Muscle of arm (tissue), 12 donors: ENCODE data around the gene ELP4. TPM values are rescaled to one million over a fixed set of nuclear protein-coding genes. Genes with fewer than 3 reads are reported as not detected.
"Not testable (repeated sequence)": the region's sequence is repeated elsewhere in the genome, so short reads cannot be mapped to it uniquely, and the experiment has no call there.

Experiments
- DNase-seq: peaks from one replicate; pipeline ENCODE4 v3.0.0-alpha.2; 2013
- polyA plus RNA-seq, 12 donors: library from polyadenylated mRNA; unstranded; fragments of 120-200 nt; gene quantifications; one replicate each; pipeline ENCODE4 v1.2.1, GENCODE V29; 2013; ENCODE audit not compliant: insufficient read length in 12 of 12

ELP4 gene
- polyA plus RNA-seq, 12 donors: 14.5 to 21.7 (median 18.2) TPM; not detected in 1

DNA sequence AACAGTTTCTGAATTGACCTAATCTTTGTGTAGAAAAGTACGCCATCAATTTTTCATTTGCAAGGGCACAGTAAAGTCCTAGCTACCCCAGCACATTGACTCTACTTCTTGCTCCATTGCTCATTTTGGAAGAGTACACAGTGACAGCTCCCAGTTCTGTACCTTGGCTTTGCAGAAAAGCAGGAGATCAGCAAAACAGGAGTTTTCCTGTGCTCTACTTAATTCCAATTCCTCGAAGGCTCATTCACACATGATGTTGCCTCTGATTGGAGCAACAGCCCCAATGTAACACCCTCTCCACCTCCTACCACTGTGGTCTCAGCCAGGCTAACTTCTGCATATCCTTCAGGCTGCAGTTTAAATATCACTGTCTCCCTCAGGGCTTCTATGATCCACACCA lies 182.9 kb downstream of the ELP4 start:
- no peak for DNase-seq

DNA sequence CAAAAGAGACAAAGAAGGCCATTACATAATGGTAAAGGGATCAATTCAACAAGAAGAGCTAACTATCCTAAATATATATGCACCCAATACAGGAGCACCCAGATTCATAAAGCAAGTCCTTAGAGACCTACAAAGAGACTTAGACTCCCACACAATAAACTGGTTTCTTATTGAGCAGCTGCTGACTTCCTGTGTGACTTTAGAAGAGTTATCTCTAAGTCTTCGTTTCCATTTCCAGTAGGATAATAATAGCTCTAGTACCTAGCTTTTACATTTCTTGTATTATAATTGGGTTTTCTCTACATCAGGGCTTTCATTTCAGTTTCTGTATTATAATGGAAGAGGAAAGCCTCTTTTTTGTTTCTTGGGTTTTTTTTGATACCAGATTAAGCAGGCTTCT lies 187.5 kb downstream of the ELP4 start:
- not testable (repeated sequence) for DNase-seq

- no peak for DNase-seq
Measured at GRCh38 chr11:31699066-31699465, 189.5 kb downstream of the ELP4 start.

DNA sequence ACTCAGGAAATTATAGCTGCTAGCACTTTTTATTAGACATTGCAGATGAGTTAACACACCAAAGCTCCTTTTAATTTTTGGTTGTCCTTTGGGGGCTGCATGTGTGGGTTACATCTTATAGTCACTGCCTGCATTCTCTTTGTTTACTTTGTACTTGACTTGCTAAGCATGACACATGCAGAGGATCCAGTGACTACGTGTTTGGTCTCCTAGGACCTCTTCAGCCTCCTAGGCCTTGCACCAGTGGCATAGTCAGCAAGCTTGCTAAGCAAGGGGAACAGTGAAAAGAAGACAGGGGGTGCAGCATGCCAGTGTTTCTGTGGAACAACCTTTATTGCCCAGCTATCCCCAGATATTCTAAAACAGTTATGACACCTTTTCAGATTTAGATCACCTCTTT lies 193.4 kb downstream of the ELP4 start:
- DNase-seq: no peak

DNA sequence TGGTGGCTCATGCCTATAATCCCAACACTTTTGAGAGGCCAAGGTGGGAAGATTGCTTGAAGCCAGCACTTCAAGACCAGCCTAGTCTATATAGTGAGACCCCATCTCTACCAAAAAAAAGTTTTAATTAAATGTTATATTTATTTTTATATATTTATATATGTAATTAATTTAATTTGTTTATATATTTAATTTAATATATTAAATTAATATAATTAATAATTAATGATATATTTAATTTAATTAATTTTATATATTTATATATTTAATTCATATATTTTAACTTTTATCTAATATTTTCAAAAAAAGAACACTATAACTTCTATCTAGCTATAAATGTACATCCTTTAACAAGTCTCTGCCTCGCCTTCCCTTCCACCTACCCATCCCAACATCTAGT lies 196.8 kb downstream of the ELP4 start:
- DNase-seq: no peak

- DNase-seq: no peak
Measured at GRCh38 chr11:31711137-31711536, 201.6 kb downstream of the ELP4 start.

DNA sequence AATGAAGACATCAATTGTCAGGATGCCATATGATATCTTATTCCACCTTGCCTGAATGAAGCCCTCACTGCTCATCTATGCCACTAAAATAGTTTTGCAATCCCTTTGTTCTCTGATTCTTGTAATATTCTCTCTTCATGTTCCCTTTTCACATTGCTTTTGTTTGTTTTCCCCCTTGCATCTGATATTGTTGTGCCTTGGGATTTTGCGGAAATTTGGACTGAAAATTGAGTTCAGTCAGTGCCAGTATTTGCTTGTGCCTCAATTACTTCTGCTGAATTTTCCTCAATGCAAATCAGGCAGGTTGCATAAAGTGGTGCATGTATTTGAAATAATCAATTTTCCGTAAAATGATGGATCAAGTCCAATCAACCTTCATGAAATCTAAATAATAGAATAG lies 203.3 kb downstream of the ELP4 start:
- no peak for DNase-seq

GRCh38 chr11:31714840-31715239 lies 205.3 kb downstream of the ELP4 start:
- DNase-seq: no peak

DNA sequence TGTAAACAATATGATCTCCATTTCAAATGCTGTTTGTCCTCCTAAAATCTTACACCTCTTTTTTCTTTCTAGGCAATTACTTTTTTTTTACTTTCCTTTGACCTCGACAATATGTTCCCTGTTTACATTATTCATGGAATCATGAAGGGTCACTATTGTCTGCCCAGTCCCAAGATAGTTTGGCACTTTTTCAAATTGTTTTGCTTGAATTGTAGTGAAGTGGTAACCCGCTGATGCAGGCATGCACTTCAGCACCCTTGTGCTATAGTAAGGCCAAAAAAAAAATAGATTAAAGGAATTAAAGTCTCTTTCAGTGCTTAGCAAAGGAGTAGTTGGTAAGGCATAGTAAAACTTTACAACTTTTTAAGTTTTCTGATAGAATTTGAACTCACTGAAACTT lies 210.7 kb downstream of the ELP4 start:
- no peak for DNase-seq

DNA sequence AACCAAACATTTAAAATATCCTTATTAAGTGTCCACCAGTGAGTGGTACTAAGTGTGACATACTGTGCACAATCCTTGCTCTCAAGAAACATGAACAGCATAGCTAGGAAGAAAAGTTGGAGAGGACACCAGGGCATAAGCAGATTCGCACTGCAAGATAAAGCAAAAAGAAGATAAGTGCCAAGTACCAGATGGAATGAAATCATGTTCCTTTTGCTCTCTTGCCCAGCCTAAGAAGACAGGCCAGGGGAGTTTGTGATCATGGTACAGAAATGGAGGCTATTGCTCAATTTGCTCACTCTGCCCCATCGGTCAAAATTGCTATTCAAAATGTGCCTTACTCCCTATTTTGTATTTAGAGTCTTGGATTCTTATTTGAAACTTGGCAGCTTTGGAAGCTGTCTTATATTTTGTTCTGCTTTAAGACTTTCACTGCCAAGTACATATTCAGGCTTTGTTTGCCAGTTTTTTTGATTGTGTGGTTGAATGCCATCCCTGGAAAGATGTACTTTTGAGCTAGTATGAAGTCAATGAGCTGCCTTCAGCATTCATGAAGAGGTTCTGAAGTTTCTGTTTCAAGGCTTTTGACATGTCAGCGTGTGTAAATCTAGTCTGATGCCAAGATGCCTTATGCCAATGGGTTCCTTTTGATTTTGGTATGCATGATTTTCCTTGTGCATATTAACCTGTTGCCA lies 211.3 kb downstream of the ELP4 start:
- DNase-seq: no peak

DNA sequence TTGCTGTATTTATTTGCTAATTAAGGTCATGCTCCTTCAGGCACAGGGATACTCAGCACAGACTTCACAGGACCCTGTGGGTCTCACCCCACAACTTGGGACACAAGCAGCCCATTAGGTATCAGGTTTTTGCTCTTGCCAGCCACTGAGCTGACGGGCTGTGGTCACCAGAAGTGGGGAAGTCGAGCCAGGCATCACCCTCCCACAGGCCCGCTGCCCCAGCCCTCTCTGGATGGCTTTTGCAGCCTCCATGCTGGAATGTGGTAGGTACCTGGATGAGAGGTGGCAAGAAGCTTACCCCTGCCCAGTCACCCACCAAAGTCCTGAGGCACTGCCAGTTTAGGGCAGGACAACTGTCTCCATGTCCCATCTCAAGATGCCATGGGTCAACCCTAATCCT lies 213.2 kb downstream of the ELP4 start:
- no peak for DNase-seq

- no peak for DNase-seq
Measured at GRCh38 chr11:31725176-31725575, 215.6 kb downstream of the ELP4 start.

- no peak for DNase-seq
Measured at GRCh38 chr11:31728432-31728831, 218.9 kb downstream of the ELP4 start.

DNA sequence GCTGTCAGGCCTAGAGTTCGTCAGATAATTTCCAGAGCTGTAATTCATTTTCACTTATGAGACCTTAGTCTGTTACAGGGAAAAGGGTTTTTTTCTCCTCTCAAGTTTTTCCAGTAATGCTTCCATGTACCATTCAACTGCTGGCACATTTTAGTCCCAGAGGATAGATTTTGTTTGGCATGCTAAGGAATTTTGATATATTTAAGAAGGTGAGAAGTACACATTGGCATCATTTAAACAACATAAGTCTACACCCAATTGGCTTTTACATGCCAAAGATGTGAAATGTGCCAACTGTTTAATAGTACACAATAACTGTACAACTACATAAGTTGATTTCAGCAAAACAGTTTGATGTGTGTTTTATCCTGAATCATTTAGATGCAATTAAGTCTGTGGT lies 230.6 kb downstream of the ELP4 start:
- no peak for DNase-seq

DNA sequence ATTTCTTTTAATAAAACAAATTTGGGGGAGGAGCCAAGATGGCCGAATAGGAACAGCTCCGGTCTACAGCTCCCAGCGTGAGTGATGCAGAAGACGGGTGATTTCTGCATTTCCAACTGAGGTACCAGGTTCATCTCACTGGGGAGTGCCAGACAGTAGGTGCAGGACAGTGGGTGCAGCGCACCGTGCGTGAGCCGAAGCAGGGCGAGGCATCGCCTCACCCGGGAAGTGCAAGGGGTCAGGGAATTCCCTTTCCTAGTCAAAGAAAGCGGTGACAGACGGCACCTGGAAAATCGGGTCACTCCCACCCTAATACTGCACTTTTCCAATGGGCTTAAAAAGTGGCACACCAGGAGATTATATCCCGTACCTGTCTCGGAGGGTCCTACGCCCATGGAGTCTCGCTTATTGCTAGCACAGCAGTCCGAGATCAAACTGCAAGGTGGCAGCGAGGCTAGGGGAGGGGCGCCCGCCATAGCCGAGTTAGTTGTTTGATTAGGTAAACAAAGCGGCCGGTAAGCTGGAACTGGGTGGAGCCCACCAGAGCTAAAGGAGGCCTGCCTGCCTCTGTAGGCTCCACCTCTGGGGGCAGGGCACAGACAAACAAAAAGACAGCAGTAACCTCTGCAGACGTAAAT lies 231.3 kb downstream of the ELP4 start:
- DNase-seq: not testable (repeated sequence)

DNA sequence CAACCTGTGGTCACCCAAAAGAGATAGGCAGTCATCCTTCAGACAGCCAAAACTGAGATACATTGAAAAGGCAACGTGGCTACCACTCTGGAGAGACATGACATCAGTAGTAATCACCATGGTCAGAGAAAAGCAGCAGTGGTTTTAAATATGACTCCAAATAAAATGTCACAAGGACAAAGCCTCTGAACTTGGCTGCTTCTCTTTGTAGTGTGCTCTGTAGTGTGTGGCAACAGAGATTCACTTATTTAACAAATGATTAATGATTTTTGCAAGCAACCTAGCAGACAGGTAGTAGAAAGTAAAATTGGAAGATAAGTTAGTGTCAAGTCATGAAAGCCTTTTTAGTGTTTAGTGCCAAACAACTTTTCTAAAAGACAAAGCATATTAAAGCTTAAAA lies 238.0 kb downstream of the ELP4 start:
- DNase-seq: no peak

- no peak for DNase-seq
Measured at GRCh38 chr11:31757260-31757835, 247.8 kb downstream of the ELP4 start.

- DNase-seq: no peak
Measured at GRCh38 chr11:31761636-31762035, 252.1 kb downstream of the ELP4 start.

DNA sequence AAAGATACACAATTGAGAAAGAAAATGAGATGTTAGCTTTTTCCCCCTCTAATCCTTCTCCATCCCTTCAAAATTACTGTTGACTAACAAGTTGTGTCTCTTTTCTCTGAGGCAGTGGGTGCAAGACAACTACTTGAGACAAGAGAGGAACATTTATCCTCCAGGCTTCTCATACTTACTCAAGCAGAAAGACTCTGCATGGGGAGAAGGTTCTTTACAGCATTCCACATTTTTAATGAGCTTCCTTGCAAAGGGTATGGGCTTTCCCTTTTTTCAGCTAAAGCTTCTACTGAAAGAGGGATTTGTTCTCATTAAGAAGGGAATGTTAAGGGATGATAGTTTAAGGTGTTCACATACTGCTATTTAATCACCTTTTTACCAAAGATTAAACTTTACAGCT lies 253.7 kb downstream of the ELP4 start:
- DNase-seq: no peak

- DNase-seq: no peak
Measured at GRCh38 chr11:31764261-31764660, 254.7 kb downstream of the ELP4 start.

GRCh38 chr11:31764766-31765165 lies 255.2 kb downstream of the ELP4 start:
- DNase-seq: no peak

GRCh38 chr11:31767066-31767465 lies 257.5 kb downstream of the ELP4 start:
- DNase-seq: no peak

DNA sequence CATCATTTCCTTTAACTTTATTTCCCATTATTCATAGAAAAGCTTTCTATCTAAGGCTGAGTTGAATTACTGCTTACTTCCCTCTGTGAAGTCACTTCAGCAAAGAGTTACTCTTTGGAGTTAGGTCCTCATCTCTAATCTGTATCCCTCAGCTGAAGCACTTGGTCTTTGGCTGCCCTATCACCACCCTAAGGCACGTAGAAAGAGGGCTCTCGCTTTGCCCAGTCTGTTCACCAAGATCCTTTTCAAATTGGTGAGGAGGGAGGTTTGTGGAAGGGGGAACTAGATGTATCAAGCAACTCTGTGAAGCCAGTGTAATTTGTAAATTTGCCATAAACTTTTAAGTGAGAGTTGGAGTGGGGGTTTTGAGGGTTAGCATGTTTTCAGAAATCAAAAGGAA lies 258.1 kb downstream of the ELP4 start:
- DNase-seq: no peak
